ENCODE data around the gene BFAR. TPM values are rescaled to one million over a fixed set of nuclear protein-coding genes. Genes with fewer than 3 reads are reported as not detected.

Gene BFAR
- polyA plus RNA-seq, 1 donor (not counting 4 experiments of a cell fraction or from before 2014, with no cell fraction given) = 92.3 TPM

- Histone ChIP-seq H3K9me3 (ENCODE audit: control insufficient read depth, low read depth, low read length) (no peaks in the 10 kb centered on the region), H3K4me1 (ENCODE audit: control insufficient read depth, extremely low read depth, insufficient read depth, low read length) (no peaks in the 10 kb centered on the region), H3K4me2 (ENCODE audit: control insufficient read depth, extremely low read depth, insufficient read depth, low read depth, low read length) (no peak overlapping the region), H3K4me3 (ENCODE audit: control insufficient read depth in 2 of 3, extremely low read depth in 1 of 3, insufficient read depth in 2 of 3, low read depth in 1 of 3, low read length in 3 of 3) (no peak overlapping the region), H3K79me2 (ENCODE audit: control insufficient read depth, insufficient read depth, low read length) (no peaks in the 10 kb centered on the region), H3K27ac (ENCODE audit: control insufficient read depth, insufficient read depth, low read length) (no peak overlapping the region), H2AFZ (ENCODE audit: control insufficient read depth, low read length) (no peak overlapping the region), H3K9ac (ENCODE audit: control insufficient read depth, extremely low read depth, insufficient read depth, low read length) (no peak overlapping the region), H4K20me1 (ENCODE audit: control insufficient read depth, extremely low read depth, insufficient read depth, low read length) (no peaks in the 10 kb centered on the region), H3K27me3 (ENCODE audit: control insufficient read depth, extremely low read depth, insufficient read depth, low read length) (no peaks in the 10 kb centered on the region), H3K9me1 (ENCODE audit: control insufficient read depth, extremely low read depth, insufficient read depth, low read length) (no peaks in the 10 kb centered on the region), H3K36me3 (ENCODE audit: control insufficient read depth in 2 of 2, extremely low read depth in 1 of 2, insufficient read depth in 2 of 2, low read length in 2 of 2) (peaks cover 12 to 16% of the 10 kb centered on the region in 2 experiments)
- dilution Hi-C loops (cut with MboI; ENCODE audit: extremely low pct_ligation_motif_present, low sequenced_read_pairs) = no loop called here
- DNase-seq (ENCODE audit: low read depth, low spot score) (no peak), FAIRE-seq (no peak)
- TF ChIP-seq, protein P1, sequence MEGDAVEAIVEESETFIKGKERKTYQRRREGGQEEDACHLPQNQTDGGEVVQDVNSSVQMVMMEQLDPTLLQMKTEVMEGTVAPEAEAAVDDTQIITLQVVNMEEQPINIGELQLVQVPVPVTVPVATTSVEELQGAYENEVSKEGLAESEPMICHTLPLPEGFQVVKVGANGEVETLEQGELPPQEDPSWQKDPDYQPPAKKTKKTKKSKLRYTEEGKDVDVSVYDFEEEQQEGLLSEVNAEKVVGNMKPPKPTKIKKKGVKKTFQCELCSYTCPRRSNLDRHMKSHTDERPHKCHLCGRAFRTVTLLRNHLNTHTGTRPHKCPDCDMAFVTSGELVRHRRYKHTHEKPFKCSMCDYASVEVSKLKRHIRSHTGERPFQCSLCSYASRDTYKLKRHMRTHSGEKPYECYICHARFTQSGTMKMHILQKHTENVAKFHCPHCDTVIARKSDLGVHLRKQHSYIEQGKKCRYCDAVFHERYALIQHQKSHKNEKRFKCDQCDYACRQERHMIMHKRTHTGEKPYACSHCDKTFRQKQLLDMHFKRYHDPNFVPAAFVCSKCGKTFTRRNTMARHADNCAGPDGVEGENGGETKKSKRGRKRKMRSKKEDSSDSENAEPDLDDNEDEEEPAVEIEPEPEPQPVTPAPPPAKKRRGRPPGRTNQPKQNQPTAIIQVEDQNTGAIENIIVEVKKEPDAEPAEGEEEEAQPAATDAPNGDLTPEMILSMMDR (optimal IDR thresholded peaks at IDR 0.05 in 1 of 3, IDR thresholded peaks at IDR 0.05 in 1 of 3, conservative IDR thresholded peaks at IDR 0.05 in 1 of 3; ENCODE audit: extremely low read depth in 1 of 3, insufficient read depth in 2 of 3, low read length in 3 of 3) = no peak
- no peak for TF ChIP-seq EZH2 (IDR thresholded peaks at IDR 0.05; ENCODE audit: low read length)
Measured at GRCh38 chr16:14586637-14587305, 46.0 kb upstream of the BFAR start.

DNA sequence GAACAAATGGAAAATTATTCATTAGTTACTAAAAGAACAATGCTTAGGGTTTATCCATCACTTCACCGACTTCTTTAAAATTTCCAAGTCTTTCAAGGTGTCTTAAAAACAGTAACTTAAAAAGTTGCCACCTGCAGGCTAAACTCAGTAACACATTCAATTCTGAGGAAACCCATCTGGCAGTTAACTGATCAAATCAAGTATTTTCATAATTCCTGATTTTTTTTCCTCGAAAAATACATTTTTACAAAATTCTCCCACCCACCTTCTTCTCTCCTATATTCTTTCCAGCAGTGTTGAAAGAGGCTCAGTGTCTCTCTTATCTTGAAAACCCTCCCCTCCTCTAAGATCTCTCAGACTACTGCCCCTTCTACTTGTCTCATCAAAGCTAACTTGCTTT, 32.6 kb upstream of the BFAR start:
- Histone ChIP-seq H2AFZ (ENCODE audit: control insufficient read depth, low read length) (no peak overlapping the region), H3K27me3 (ENCODE audit: control insufficient read depth, extremely low read depth, insufficient read depth, low read length) (no peaks in the 10 kb centered on the region), H3K36me3 (ENCODE audit: control insufficient read depth in 2 of 2, extremely low read depth in 1 of 2, insufficient read depth in 2 of 2, low read length in 2 of 2) (peaks cover 12 to 29% of the 10 kb centered on the region in 2 experiments), H3K4me1 (ENCODE audit: control insufficient read depth, extremely low read depth, insufficient read depth, low read length) (no peaks in the 10 kb centered on the region), H4K20me1 (ENCODE audit: control insufficient read depth, extremely low read depth, insufficient read depth, low read length) (no peaks in the 10 kb centered on the region), H3K9ac (ENCODE audit: control insufficient read depth, extremely low read depth, insufficient read depth, low read length) (no peak overlapping the region), H3K9me3 (ENCODE audit: control insufficient read depth, low read depth, low read length) (no peaks in the 10 kb centered on the region), H3K27ac (ENCODE audit: control insufficient read depth, insufficient read depth, low read length) (no peak overlapping the region), H3K4me3 (ENCODE audit: control insufficient read depth in 2 of 3, extremely low read depth in 1 of 3, insufficient read depth in 2 of 3, low read depth in 1 of 3, low read length in 3 of 3) (no peak overlapping the region), H3K79me2 (ENCODE audit: control insufficient read depth, insufficient read depth, low read length) (no peaks in the 10 kb centered on the region), H3K9me1 (ENCODE audit: control insufficient read depth, extremely low read depth, insufficient read depth, low read length) (no peaks in the 10 kb centered on the region), H3K4me2 (ENCODE audit: control insufficient read depth, extremely low read depth, insufficient read depth, low read depth, low read length) (no peak overlapping the region)
- no peak for TF ChIP-seq EZH2 (IDR thresholded peaks at IDR 0.05; ENCODE audit: low read length)
- TF ChIP-seq, protein P1 (optimal IDR thresholded peaks at IDR 0.05 in 1 of 3, IDR thresholded peaks at IDR 0.05 in 1 of 3, conservative IDR thresholded peaks at IDR 0.05 in 1 of 3; ENCODE audit: extremely low read depth in 1 of 3, insufficient read depth in 2 of 3, low read length in 3 of 3) = peak in 2 of 3 experiments; percentile 14 to 32
- no peak for FAIRE-seq
- dilution Hi-C loops (cut with MboI; ENCODE audit: extremely low pct_ligation_motif_present, low sequenced_read_pairs) = no loop called here
- peak; percentile 4 for DNase-seq (ENCODE audit: low read depth, low spot score)
